Measurements from ENCODE around the gene FGF13. TPM values are rescaled to one million over a fixed set of nuclear protein-coding genes. Genes with fewer than 3 reads are reported as not detected.
A peak's percentile ranks its signal among the peaks of the same experiment; 100 is the strongest.

FGF13 gene
- total RNA-seq = 1 to 10 TPM; 1.6 to 2.1 TPM

DNA sequence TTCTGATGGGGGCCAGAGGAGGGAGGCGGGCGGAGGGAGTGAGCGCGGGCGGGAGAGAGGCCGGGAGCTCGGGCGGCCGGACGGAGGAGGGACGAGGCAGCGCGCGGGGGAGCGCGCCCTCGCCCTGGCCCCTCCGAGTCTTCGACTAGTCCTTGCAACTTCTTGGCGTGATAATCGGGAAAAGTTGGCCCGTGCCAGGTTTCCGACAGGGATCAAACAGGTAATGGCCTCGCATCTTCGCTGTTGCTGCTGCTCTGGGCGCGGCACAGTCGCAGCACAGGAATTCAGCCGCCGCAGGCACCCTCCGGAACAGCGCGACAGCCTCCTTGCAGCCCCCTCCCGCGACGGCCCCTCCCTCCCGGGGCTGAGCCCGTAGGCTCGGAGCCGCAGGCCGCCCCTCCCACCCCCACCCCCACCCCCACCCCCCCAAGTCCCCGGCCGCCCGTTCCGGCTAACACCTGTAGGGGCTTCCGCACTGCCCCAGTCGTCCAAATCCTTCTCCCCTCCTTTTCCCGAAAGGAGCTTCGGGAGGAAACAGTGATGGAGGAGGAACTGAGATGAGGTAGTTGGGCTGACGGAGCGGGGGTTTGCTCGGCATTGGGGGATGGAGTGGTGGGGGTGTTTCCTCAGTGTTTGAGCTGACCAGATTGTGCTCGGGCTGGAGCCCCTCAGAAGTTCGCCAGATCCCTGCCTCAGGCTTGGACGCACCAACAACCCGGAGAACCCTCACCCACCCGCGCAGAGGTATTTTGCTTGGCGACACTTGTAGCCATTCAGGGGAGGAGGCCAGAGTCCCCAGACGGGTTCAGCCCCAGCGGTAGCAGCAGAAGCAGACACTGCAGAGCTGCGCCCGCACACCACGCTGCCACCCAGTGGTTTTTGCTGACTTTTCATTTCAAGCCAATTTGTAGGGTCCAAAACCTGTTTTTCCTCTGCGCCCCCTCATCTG is at the start of gene FGF13:
FGF13 (minus strand) TSS at position 319 of the 949 bp plus-strand sequence. CDS start 714 bp downstream, outside the sequence.
- intact Hi-C loops (cut with DNase I) = no loop called here
- Histone ChIP-seq H3K9me3 (no peaks in the 10 kb centered on the region), H3K9ac (ENCODE audit: low read depth in 2 of 2, low read length in 2 of 2) (no peak within 1 kb of the TSS), H3K27ac (no peak within 1 kb of the TSS), H3K4me1 (no peaks in the 10 kb centered on the region), H3K27me3 (peaks cover 3% of the 10 kb centered on the region), H3K4me3 (peak within 1 kb of the TSS; percentile 11), H3K36me3 (no peaks in the 10 kb centered on the region)
- no peak for DNase-seq
- TF ChIP-seq, protein P1, sequence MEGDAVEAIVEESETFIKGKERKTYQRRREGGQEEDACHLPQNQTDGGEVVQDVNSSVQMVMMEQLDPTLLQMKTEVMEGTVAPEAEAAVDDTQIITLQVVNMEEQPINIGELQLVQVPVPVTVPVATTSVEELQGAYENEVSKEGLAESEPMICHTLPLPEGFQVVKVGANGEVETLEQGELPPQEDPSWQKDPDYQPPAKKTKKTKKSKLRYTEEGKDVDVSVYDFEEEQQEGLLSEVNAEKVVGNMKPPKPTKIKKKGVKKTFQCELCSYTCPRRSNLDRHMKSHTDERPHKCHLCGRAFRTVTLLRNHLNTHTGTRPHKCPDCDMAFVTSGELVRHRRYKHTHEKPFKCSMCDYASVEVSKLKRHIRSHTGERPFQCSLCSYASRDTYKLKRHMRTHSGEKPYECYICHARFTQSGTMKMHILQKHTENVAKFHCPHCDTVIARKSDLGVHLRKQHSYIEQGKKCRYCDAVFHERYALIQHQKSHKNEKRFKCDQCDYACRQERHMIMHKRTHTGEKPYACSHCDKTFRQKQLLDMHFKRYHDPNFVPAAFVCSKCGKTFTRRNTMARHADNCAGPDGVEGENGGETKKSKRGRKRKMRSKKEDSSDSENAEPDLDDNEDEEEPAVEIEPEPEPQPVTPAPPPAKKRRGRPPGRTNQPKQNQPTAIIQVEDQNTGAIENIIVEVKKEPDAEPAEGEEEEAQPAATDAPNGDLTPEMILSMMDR (IDR thresholded peaks at IDR 0.05) = no peak

DNA sequence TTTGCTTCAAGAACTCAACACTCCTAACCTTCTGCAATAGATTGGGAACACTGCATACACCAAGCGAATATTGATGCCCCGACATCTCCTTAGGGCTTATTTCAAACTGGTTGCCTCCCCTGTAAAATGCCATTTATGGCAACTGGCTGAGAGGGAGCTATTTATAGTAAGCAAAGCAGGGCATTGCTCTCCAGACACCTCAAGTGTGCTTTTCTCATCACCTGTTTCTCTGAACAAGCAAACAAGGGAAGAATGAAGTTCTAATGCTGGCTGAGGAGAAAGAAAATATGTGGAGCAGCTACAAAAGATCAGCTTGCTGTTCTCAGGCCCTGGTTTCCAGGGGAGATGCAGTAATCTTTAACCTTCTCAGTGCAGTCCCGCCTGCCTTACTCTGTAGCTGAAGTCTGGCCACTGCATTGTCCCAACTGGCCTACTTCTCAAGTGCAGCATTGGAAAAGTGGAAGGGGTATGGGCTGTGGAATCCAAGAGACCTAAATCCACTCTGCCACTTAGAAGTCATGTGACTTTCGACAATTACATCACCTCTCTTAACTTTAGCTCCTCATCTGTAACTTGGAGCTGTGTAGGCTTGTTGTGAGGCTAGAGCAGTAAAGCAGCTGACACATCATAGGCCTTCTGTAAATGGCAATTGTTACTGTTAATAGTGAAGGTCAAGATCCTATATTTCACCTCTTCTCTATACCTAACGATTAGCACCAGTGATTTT is 47.9 kb upstream of the FGF13 start:
- H3K27ac ChIP-seq = no peak overlapping the region
- DNase-seq = no peak
- intact Hi-C loops (cut with DNase I) = no loop called here
- no peak overlapping the region for H3K9ac ChIP-seq (ENCODE audit: low read depth in 2 of 2, low read length in 2 of 2)
- H3K4me3 ChIP-seq = no peak overlapping the region
- H3K4me1 ChIP-seq = no peaks in the 10 kb centered on the region
- TF ChIP-seq, protein P1 (IDR thresholded peaks at IDR 0.05) = no peak
- H3K9me3 ChIP-seq = no peaks in the 10 kb centered on the region
- no peaks in the 10 kb centered on the region for H3K27me3 ChIP-seq
- H3K36me3 ChIP-seq = no peaks in the 10 kb centered on the region

DNA sequence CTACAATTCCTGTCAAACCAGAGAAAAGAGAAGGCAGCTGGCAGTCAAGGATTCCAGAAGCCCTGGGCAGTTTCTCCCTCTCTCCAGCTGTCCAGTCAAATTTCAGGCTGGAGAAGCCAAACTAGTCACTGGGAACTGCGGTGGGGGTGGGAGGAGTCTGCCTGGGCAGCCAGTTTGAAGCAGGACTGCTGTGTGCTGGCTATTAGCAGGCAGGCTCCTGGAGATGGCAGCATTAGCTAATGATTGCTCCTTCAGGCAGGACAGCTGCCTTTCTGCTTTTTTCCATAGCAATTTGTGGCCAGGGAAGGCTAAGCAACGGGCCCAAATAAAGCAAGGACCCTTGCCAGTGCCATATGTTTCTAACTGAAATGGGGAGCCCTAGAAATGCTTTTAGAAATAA is 44.7 kb upstream of the FGF13 start:
- H3K4me1 ChIP-seq = no peaks in the 10 kb centered on the region
- no peaks in the 10 kb centered on the region for H3K9me3 ChIP-seq
- no peak overlapping the region for H3K4me3 ChIP-seq
- TF ChIP-seq, protein P1 (IDR thresholded peaks at IDR 0.05) = no peak
- DNase-seq = peak; percentile 18
- H3K9ac ChIP-seq (ENCODE audit: low read depth in 2 of 2, low read length in 2 of 2) = no peak overlapping the region
- no peaks in the 10 kb centered on the region for H3K36me3 ChIP-seq
- intact Hi-C loops (cut with DNase I) = no loop called here
- H3K27ac ChIP-seq = no peak overlapping the region
- no peaks in the 10 kb centered on the region for H3K27me3 ChIP-seq

DNA sequence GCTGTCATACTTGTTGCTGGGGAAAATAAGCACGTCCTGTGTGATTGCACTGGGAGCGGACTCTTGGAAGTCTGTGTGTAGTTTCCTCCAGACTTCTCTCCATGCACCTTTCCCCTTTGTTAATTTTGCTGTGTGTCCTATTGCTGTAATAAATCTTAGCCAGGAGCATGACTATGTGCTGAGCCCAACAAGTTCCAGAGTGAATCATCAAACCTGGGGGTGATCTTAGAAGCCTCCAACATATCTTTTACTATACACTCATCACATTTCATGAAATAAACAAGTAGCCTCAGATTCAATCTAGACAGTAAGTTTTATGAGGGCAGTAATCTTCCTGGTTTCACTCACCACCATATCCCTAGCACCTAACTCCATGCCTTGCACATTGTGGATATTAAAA is 43.3 kb upstream of the FGF13 start:
- H3K27ac ChIP-seq = no peak overlapping the region
- no peaks in the 10 kb centered on the region for H3K4me1 ChIP-seq
- H3K9me3 ChIP-seq = no peaks in the 10 kb centered on the region
- intact Hi-C loops (cut with DNase I) = no loop called here
- H3K4me3 ChIP-seq = no peak overlapping the region
- no peaks in the 10 kb centered on the region for H3K27me3 ChIP-seq
- DNase-seq = no peak
- H3K36me3 ChIP-seq = no peaks in the 10 kb centered on the region
- no peak overlapping the region for H3K9ac ChIP-seq (ENCODE audit: low read depth in 2 of 2, low read length in 2 of 2)
- TF ChIP-seq, protein P1 (IDR thresholded peaks at IDR 0.05) = no peak

DNA sequence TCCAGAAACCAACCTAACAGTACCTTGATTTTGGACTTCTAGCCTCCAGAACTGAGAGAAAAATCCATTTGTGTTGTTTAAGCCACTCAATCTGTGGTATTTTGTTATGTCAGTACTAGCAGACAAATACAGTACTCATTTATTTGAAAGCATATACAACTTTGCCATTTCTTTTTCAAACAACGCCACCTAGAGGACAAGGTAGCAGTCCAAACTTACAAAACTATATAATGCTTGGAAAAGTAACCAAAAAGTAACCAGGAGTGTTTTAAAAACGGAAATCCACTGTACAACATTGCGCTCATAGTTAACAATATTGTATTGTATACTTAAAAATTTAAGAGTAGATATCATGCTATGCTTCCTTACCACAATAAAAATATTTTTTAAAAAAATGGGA is 37.0 kb upstream of the FGF13 start:
- H3K27me3 ChIP-seq = no peaks in the 10 kb centered on the region
- H3K36me3 ChIP-seq = no peaks in the 10 kb centered on the region
- DNase-seq = no peak
- H3K4me1 ChIP-seq = no peaks in the 10 kb centered on the region
- no peak overlapping the region for H3K9ac ChIP-seq (ENCODE audit: low read depth in 2 of 2, low read length in 2 of 2)
- TF ChIP-seq, protein P1 (IDR thresholded peaks at IDR 0.05) = peak; percentile 40
- no peaks in the 10 kb centered on the region for H3K9me3 ChIP-seq
- intact Hi-C loops (cut with DNase I) = loop anchor here (5.0 kb wide), 1 partner anchor 621 kb away; no protein-coding TSS in a partner anchor
- H3K27ac ChIP-seq = no peak overlapping the region
- H3K4me3 ChIP-seq = no peak overlapping the region

Measured in colonic mucosa (tissue), 4 donors.